A549 treated with CORT108297 at 1 μM for 4 hours (cell line): Measurements from ENCODE around the gene CCDC18. TPM values are rescaled to one million over a fixed set of nuclear protein-coding genes. Genes with fewer than 3 reads are reported as not detected.

Source experiments
- total RNA-seq: library from RNA; stranded (reverse); fragments of 200-300 nt; extraction: Qiagen RNA extraction; gene quantifications from 5 replicates; pipeline ENCODE4 v1.2.3, GENCODE V29; 2022

The CCDC18 gene
- total RNA-seq, result 4.8 to 9.5 TPM (median 5.3 TPM) in 5 replicates

GRCh38 chr1:93180723-93181613 lies at the start of gene CCDC18:
CCDC18 (plus strand) TSS chr1:93180724; CDS start chr1:93183362, 2,638 bp downstream.

DNA sequence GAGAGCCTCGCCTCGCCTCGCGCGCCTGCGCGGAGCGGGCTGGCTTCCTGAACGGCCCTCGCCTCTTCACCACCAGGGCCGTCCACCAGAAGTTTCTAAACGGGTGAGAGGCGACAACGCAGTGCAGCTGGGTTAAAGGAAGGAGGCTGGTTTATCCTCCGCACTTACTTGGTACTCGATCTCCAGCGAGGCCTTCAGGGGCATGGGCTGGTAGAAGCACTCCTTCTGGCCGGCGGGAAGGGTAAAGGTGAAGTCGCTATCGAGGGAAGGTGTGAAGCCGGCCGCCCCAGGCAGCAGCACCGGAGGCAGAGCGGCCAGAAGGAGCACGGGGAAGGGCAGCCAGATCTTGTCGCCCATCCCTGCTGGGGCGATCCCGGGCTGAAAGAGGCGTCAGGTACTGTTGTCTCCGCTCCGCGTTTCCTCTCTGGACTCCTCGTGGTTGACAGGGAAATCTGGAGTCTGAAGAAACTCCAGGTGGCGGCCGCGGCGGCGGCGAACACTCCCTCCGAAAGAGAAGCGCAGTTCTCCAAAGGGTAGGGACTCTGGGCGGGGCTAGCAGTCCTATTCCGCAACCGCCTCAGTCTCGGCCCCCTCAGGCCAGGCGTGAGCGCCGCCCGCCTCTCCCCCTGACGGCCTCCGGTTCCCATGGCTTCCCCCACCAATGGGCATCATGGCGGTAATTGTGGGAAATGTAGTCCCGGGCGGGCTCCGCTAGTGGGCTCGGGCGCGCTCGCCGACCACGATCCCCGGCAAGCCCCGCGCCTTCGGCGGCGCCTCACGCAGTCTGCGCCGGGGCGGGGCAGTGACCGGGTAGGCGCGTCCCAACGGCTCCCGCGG lies 420 bp upstream of the CCDC18 start, which contains the start of gene TMED5:
Gene TMED5 (minus strand): TSS at position 528 of the 837 bp plus-strand sequence. CDS start 171 bp downstream, at position 357.

Other genes with a start within 250 kb of the CCDC18 start
- gene DIPK1A, start 219.3 kb upstream of the CCDC18 start, total RNA-seq, result 8.1 to 10.1 TPM (median 9.7 TPM) in 5 replicates
- gene MTF2, start 101.4 kb upstream of the CCDC18 start, total RNA-seq, result 9.5 to 15.7 TPM (median 12.9 TPM) in 5 replicates
- gene TMED5, start 311 bp upstream of the CCDC18 start, total RNA-seq, result 29.8 to 38.1 TPM (median 34.7 TPM) in 5 replicates
- 29.3 to 37.1 TPM (median 33.2 TPM) in 5 replicates for gene DR1, start 165.2 kb downstream of the CCDC18 start, total RNA-seq